ENCODE results near the gene METTL21A.

Gene METTL21A

DNA sequence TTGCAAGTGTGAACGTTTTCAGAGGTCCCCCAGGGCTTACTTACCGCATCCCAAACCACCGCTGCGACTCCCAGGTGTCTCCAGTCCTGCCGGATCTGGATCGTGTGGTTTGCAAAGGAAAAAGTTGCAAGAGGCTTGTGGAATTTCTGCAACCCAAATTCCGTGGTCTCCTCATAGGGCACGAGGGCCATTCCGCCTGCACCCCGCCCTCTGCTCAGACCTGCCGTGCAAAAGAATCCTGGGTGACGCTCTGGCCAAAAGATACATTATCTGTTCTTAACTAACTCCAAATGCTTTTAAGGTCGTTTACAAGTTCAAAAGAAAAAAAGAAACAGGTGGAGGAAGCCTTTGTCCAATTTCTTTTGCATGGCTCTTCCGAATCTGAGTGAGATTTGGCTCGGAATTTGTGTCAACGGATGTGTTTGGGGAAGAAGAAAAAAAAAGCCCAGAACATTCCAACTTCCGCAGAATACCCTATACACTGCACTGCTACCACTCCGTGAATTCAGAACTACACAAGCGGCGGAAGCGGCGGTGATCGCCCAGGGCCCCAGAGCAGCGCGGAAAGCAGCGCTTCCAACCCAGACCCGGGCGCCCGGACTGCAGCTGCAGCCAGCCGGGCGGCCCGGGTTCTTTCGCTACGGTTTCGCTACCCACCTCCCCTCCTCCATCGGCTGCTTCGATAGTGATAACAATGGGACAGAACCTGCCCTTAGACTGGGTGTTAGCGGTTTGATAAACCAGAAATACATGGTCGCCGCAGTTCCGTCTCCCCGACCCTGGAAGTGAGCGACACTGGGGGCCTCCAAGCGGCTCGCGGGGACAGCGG lies 795 bp downstream of the METTL21A start:
- peak; percentile 86 for DNase-seq (ENCODE audit: low spot score)

DNA sequence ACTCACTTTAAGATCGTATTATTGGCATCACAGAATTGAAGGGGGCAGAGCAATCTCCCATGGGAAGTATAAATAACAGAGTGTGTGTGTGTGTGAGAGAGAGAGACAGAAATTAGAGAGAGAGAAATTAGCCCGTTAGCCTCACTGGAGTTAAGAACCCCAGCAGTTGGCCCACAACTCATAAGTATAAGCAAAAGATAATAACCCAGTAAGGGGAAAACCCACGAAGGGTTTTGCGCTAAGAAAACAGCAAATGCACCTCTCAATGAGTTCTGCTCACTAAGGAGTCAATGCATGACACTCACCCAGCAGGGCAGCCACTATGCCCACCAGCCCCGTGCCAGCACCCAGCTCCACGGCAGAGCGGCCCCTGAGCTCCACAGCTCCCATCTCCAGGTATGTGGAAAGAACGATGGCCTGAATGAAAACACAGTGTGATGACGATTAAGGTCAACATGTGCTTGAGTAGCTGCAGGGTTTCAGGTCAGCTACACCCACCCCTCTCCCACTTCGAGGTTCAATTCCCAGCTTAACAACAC lies 3.6 kb downstream of the METTL21A start:
- peak; percentile 18 for DNase-seq (ENCODE audit: low spot score)

DNA sequence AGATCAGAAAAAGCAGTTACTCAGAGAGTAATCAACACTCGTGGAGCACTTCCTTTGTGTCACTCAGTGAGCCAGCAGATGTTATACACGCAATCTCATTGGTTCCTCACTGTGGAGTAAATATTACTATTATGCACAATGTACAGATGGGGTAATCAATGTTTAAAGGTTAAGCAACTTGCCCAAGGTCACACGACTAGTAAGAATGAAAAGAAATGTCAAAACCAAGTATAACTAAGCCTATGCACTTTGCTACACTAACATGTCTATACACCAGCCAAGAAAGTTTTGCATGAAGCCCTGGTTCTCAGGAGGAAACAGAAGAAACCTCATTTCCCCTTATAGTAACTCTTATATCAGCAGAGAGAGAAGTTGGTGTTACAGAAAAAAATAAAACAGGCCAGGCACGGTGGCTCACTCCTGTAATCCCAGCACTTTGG lies 5.4 kb downstream of the METTL21A start:
- DNase-seq (ENCODE audit: low spot score) = peak; percentile 72

DNA sequence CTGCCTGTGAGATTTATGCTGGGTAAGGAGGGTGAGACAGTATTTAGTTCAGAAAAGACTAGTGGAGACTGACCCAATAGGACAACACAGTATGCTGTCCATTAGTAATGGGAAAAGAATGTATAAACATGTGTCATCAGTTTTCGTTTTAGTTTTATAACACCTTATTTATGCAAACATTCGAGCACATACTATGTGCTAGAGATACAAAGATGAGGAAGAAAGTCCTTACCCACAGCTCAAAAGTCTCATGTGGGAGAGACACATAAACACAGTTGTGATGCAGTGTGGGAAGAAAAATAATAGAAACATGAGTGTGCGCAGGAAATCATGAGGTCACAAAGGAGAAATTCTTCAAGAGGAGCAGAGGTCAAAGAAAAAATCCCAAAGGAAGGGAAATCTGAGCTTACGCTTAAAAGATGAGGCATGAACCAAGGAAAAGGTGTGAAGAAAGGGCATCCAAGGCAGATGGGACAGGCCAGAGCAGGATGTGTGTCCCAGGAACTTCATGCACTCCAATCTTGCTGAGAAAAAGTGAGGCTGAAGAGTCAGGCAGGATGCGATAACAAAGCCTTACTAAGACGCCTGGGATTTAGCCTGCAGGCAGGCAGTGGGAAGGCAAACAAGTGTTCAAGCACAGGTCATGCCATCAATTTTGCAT lies 8.1 kb downstream of the METTL21A start:
- no peak for DNase-seq (ENCODE audit: low spot score)

DNA sequence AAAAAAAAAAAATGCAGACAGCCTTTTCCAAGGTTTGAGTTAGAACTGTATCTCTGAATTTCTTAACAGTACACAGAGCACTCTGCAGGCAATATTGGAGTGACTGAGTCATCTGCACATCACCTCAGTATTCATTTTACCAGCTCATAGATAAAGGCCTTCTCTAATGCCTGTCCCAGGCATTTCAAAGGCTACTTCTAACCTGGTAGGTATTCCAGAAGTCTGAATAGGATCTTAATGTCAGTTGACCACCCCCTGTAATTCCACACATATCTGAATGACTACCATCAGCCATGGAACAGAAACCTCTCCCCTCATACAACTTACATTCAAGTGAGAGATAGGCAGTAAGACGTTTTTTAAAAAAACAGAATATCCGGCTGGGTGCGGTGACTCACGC lies 9.0 kb downstream of the METTL21A start:
- DNase-seq (ENCODE audit: low spot score) = no peak

DNA sequence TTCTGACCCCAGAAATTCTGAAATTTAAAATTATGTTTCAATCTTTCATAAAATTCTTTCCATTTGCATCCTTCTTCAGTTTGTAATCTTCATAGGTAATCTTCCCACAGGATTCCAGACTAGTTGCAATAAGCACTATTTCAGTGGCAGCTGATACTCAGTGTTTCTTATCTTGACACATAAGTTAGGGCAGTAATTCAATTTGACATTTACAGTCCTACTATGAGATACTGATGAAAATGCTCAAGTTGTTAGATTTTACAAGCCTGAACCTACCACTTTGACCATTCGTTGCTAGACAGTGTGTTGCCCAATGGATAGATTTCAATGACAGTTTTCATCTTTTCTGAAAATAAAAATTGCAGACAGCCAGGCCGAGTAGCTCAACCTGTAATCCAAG lies 10.4 kb downstream of the METTL21A start:
- DNase-seq (ENCODE audit: low spot score) = no peak

DNA sequence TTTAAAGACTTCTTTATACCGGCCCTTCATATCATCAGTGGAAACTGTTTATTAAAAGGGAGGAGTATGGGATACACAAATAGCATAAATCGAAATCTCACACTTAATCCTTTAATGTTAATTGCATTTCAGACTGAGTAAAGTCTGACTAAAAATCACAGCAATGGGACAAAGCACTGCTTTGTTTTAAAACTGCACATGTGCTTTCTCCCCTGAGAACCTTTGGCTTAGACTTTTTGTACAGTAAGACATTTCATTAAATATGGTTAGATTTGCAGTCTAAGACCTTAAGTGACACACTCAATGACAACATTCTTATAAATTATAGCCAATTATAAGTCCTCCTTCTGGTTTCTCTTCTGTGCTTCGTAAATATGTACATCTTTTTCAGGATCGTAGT lies 12.5 kb downstream of the METTL21A start:
- no peak for DNase-seq (ENCODE audit: low spot score)

DNA sequence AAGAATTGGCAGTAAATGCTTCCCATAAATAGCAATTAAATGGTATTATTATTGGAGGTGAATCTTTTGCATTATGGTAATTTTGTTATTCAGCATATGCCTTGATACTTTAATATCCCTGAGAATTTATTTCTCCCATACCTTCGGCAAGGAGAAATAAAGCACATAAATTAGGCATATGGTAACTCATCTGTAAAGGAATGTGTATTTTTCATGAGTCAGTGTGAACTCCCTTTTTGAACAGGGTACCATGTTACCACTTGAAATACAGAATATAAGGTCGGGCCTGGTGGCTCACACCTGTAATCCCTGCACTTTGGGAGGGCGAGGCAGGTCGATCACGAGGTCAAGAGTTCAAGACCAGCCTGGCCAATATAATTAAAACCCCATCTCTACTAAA lies 18.4 kb downstream of the METTL21A start:
- no peak for DNase-seq (ENCODE audit: low spot score)

DNA sequence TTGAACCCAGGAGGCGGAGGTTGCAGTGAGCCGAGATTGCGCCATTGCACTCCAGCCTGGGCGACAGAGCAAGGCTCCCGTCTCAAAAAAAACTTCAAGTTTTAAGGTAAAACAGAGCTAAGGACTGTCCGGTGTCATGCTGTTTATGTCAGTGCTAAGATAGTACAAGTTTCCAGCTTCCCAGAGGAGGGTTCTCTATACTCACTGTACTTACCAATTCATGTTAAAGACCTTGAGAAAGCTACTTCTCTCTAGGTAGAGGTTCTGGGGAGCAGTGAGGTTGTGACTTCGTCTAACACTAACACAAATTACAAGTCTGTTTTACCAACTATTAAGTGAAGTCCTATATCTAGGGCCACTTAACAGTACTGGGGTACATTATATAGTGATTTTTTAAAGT lies 18.8 kb downstream of the METTL21A start:
- DNase-seq (ENCODE audit: low spot score) = no peak

DNA sequence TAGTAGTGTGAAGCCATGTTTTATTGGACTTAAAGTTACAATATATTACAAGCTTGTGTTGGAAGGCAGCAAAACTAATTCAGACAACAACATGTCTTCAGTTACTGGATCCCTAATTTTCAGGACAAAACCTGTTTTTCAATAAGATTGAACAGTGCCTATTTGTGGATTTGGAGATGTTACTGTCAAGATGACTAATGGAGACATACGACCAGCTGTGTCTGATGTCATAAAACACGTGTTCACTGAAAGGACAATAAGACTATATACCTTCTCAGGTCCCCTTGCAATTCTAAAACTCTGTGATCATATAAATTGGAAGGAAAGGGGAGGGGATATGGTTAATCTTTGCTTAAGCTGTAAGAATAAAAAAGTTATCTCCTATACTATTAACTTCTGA lies 21.7 kb downstream of the METTL21A start:
- peak; percentile 16 for DNase-seq (ENCODE audit: low spot score)

DNA sequence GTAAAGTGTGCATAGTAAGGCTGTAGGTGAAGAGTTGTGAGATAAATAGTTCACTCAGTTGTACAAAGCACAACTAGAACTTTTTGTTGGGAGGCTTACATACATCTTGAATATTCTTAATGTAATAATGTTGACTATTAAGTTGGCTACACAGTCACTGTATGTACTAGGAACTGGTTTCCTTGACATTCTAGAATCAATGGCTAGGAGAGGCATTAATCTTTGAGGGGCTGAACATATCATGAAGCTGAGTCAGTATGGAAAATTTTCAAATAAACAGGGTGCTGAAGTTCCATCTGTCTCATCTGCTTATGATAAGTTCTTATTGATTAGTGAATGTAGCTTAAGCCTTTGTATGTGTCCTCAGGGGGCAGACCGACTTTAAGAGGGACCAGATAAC lies 23.4 kb downstream of the METTL21A start:
- DNase-seq (ENCODE audit: low spot score) = no peak

DNA sequence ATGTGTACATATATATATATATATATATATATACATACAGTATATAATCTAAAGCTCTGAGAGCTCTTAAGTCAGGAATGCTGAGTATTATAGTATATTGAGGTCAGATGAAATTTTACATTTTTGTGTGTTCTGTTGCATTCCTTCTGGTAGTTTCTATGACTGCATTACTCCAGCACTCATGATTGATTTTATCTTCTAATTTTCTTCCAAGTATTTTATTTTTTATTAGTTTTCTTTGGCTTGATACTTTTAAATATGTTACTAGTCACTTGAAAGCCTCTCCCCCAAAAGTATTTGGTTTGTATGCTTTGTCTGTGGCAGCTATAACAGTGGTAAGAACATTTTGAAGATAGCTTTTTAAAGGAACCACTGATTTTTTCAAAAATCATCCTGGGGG lies 25.0 kb downstream of the METTL21A start:
- no peak for DNase-seq (ENCODE audit: low spot score)

DNA sequence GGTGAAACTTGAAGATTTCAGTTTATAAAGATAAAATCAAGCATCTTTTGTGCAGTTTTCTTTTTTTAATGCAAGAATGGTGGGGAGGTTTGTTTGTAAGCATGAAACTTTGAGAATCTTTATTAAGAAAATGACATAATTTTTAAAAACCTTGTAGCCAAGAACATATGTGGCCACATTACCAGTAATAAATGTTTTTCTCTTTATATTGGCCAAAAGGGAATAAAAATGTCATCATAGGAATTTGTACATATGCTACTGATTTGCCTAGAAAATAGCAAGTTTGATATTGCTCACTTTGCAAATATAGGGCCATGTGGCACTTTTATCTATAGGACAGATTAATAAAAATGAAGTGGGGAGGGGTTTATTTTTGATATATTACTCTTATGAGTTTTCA lies 25.6 kb downstream of the METTL21A start:
- DNase-seq (ENCODE audit: low spot score) = no peak

DNA sequence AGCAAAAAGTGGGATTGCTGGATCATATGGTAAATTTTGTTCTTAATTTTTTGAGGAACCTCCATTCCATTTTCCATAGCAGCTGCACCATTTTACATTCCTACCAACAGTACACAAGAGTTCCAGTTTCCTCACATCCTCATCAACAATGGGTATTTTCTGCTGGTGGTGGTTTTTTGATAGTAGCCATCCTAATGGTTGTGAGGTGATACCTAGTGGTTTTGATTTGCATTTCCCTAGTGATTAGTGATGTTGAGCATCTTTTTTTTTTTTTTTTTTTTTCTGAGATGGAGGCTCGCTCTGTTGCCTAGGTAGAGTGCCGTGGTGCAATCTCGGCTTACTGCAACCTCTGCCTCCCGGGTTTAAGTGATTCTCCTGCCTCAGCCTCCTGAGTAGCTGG lies 30.5 kb downstream of the METTL21A start:
- DNase-seq (ENCODE audit: low spot score) = no peak

DNA sequence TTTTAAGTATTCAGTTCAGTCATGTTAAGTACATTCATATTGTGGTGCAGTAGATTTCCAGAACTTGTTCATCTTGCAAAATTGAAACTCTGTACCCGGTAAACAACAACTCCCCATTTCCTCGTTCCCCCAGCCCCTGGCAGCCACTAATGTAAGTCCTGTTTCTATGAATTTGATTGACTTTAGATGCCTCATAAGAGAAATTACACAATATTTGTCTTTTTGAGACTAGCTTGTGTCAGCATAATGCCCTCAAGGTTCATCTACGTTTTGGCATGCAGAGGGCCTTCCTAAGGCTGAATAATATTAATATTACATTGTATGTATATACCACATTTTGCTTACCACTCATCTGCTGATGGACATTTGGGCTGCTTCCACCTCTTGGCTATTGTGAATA lies 30.9 kb downstream of the METTL21A start:
- DNase-seq (ENCODE audit: low spot score) = no peak

DNA sequence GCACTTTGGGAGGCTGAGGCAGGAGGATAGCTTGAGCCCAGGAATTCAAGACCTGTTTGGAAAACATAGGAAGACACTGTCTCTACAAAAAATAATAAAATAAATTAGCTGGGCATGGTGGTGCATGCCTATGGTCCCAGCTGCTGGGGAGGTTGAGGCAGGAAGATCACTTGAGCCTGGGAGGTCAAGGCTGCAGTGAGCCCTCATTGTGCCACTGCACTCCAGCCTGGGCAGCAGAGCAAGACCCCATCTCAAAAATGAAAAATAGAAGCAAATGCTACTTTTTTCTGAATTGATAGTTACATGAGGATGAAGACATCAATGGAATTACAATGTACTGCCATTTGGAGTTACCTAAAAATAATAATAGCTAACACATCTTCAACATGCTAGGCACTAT lies 31.9 kb downstream of the METTL21A start:
- DNase-seq (ENCODE audit: low spot score) = no peak

DNA sequence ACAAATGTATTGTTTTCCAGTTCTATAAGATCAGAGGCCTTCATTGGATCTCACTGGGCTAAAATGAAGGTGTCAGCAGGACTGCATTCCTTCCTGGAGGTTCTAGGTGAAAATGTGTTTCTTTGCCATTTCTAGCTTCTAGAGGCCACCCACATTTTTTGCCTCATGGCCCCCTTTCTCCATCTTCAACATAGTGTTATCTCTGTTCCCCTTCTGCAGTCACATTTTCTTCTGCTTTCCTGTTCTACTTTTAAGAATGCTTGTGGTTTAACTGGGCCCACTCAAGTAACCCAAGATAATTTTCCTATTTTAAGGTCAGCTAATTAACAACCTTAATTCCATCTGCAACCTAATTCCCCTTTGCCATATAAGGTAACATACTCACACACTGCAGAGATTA lies 36.1 kb downstream of the METTL21A start:
- DNase-seq (ENCODE audit: low spot score) = no peak

DNA sequence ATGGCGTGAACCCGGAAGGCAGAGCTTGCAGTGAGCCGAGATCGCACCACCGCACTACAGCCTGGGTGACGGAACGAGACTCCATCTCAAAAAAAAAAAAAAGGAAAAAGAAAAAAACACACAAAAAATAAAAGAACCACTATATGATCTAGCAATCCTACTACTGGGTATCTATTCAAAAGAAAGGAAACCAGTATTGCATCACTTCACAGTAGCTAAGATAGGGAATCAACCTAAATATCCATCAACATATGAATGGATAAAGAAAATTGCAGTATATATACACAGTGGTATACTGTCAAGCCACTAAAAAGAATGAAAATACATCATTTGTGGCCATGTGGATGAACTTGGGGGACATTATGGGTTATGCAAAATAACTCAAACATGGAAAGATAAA lies 37.9 kb downstream of the METTL21A start:
- DNase-seq (ENCODE audit: low spot score) = no peak

DNA sequence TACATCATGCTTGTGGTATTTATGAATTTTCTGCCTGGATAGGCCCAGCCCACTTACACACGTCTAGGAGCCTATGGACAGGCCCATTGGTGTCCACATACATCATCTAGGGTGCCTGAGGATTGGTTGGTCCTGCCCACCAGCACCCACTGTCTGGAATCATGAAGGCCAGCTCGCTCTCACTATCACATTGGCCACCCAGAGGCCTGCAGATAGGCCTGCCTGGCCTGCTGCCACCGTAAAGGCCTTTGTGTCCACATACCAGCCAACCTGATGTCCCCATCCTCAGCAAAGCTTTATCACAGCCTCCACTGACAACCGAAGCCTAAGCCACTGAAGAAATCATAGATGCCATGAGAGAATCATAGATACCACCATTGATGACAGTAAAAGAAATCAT lies 40.2 kb downstream of the METTL21A start:
- DNase-seq (ENCODE audit: low spot score) = no peak

DNA sequence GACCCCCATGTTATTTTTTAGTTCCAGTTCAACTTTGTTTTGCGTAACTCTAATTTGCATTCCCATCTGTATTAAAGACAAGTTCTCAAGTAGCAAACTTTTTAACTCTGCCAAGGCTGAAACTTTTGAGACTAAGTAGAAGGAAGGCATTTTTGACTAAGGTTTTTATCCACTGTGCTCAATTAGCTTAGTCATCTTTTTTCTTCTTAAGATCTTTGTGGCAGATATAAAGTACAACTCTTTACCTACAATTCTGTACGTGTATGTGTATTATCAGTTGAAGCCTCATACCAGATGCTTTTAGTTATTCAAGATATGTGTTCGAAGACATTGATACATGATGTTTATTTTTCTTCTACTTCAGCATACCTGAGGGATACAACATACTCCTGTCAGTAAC lies 53.8 kb downstream of the METTL21A start:
- DNase-seq (ENCODE audit: low spot score) = no peak

DNA sequence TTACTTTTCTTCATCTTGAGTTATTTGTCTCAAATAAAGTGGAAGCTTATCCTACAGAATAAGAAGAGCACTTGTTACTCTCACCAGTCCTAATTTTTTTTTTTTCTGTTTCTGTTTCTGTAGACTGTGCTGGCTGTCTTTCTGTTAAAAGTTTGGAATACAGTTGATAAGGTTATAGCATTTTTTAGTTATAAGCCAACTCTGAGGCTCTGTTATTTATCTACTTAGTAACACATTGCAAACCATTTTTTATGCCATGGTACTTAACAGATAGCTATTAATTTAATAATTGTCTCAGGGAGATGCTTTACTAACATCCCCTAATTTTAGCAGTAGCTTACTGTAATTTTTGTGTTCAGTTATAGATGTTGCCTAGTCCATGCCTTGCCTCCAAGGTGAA lies 57.5 kb downstream of the METTL21A start:
- DNase-seq (ENCODE audit: low spot score) = no peak

DNA sequence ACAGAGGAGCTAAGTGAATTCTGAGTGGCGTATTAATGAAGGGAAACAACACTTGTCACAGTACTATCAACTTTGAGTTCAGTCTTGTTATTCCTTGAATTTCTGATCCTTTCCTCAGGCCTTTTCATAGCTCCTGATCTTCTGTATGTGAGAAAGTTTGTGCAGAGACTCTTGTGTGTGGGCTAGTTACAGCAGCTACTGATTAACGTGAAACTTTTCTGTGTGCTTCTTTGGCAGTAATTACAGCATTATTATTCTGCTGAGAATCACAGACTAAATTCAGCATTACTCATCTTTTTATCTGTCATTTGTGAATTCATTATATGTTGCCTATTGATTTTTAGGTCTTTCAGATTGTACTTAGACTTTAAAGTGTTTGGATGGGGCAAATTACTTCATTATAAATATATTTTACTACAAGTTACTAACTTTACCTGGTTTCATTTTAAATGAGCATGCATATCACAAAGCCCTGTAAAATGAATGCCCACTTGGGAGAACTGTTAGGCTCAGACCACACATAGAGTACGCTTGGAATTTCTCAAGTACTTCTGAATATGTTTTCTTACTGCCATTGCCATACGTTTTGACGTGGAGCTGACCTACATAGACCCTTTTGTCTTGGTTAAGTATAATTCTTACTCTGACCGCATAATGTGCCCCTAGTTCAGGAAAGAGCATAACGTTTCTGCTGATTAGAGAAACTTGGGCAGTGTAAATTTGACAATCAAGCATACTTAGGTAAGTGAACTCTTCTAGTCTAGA lies 59.3 kb downstream of the METTL21A start:
- DNase-seq (ENCODE audit: low spot score) = no peak

Data from NAMALWA (cell line).